Progenitor cell of endocrine pancreas (in vitro differentiated cells): Measurements from ENCODE around the gene RITA1. TPM values are rescaled to one million over a fixed set of nuclear protein-coding genes. Genes with fewer than 3 reads are reported as not detected.

ENCODE experiments used
- DNase-seq: peaks from one replicate; pipeline ENCODE4 v3.0.0; 2021; ENCODE audit warnings: low spot score; ENCODE audit not compliant: unreplicated experiment
- H3K27ac Mint-ChIP-seq: 2 replicates; pipeline ENCODE4 v1.8.0; 2021; ENCODE audit warnings: mild to moderate bottlenecking, moderate library complexity, mixed read lengths
- H3K27me3 Mint-ChIP-seq: 2 replicates; pipeline ENCODE4 v1.8.0; 2021; ENCODE audit warnings: mixed read lengths
- H3K36me3 Mint-ChIP-seq: 2 replicates; pipeline ENCODE4 v1.8.0; 2022; ENCODE audit warnings: mixed read lengths; ENCODE audit not compliant: insufficient read depth
- H3K4me1 Mint-ChIP-seq: 2 replicates; pipeline ENCODE4 v1.8.0; 2021; ENCODE audit warnings: low read depth, mixed read lengths
- H3K4me3 Mint-ChIP-seq: 2 replicates; pipeline ENCODE4 v1.8.0; 2021; ENCODE audit warnings: low read depth, mild to moderate bottlenecking, moderate library complexity, mixed read lengths
- H3K9me3 Mint-ChIP-seq: 2 replicates; pipeline ENCODE4 v1.8.0; 2021; ENCODE audit warnings: low read depth, mixed read lengths
- CTCF ChIP-seq: fragments of 200-600 bp; sonication (generic); IDR thresholded peaks from one replicate; pipeline ENCODE4 v1.5.0; 2021; ENCODE audit warnings: antibody characterized with exemption, mild to moderate bottlenecking; ENCODE audit not compliant: unreplicated experiment
- long read RNA-seq: library from polyadenylated mRNA; unstranded; transcript quantifications from one replicate; pipeline ENCODE4 v2.0.0, GENCODE V29; 2020
- total RNA-seq: library from RNA; stranded (reverse); gene quantifications from 2 replicates; pipeline ENCODE4 v1.2.1, GENCODE V29; 2021

RITA1 gene
- total RNA-seq = 15.6 and 16.2 TPM in 2 replicates
- long read RNA-seq, transcript RITA1-201 (4 exons, 2,053 nt) = major isoform, 23 of 26 reads
- long read RNA-seq, partial matches to known transcripts = 0 of 26 reads
- long read RNA-seq, other reads (novel, unspliced or antisense) = 1 of 26 reads

GRCh38 chr12:113185180-113186032 lies at the start of gene RITA1, which contains the start of gene DDX54:
Gene RITA1 (plus strand): TSS chr12:113185721. CDS start chr12:113186747, 1,026 bp downstream.
Gene DDX54 (minus strand): TSS chr12:113185478. CDS start chr12:113185451, 27 bp downstream.
- peak within 1 kb of the TSS; percentile 91 for H3K27ac Mint-ChIP-seq

GRCh38 chr12:113136128-113136989 lies 49.2 kb upstream of the RITA1 start:
- H3K36me3 Mint-ChIP-seq = no peaks in the 10 kb centered on the region
- H3K9me3 Mint-ChIP-seq = no peaks in the 10 kb centered on the region
- no peak overlapping the region for H3K27ac Mint-ChIP-seq
- no peak for DNase-seq
- TF ChIP-seq CTCF = no peak
- H3K4me1 Mint-ChIP-seq = peaks cover 5% of the 10 kb centered on the region
- H3K27me3 Mint-ChIP-seq = peaks cover 50% of the 10 kb centered on the region
- no peak overlapping the region for H3K4me3 Mint-ChIP-seq

More at GRCh38 chr12:113185180-113186032, at the start of gene RITA1, which contains the start of gene DDX54:
- H3K4me1 Mint-ChIP-seq = peaks cover 13% of the 10 kb centered on the region
- DNase-seq = peak; percentile 84
- H3K27me3 Mint-ChIP-seq = no peaks in the 10 kb centered on the region
- H3K36me3 Mint-ChIP-seq = peaks cover 12% of the 10 kb centered on the region
- TF ChIP-seq CTCF = no peak
- no peaks in the 10 kb centered on the region for H3K9me3 Mint-ChIP-seq
- H3K4me3 Mint-ChIP-seq = peak within 1 kb of the TSS; percentile 87

- H3K4me1 Mint-ChIP-seq = peaks cover 5% of the 10 kb centered on the region
- no peak overlapping the region for H3K27ac Mint-ChIP-seq
- no peak for TF ChIP-seq CTCF
- no peak for DNase-seq
- H3K9me3 Mint-ChIP-seq = no peaks in the 10 kb centered on the region
- H3K4me3 Mint-ChIP-seq = no peak overlapping the region
- peaks cover 45% of the 10 kb centered on the region for H3K27me3 Mint-ChIP-seq
- no peaks in the 10 kb centered on the region for H3K36me3 Mint-ChIP-seq
Measured at GRCh38 chr12:113136990-113137511, 48.5 kb upstream of the RITA1 start.

- no peaks in the 10 kb centered on the region for H3K36me3 Mint-ChIP-seq
- no peaks in the 10 kb centered on the region for H3K9me3 Mint-ChIP-seq
- no peak overlapping the region for H3K4me3 Mint-ChIP-seq
- H3K4me1 Mint-ChIP-seq = peaks cover 5% of the 10 kb centered on the region
- H3K27ac Mint-ChIP-seq = no peak overlapping the region
- TF ChIP-seq CTCF = no peak
- H3K27me3 Mint-ChIP-seq = peaks cover 35% of the 10 kb centered on the region
- DNase-seq = no peak
Measured at GRCh38 chr12:113137861-113138783, 47.4 kb upstream of the RITA1 start.
